Neuronal stem cell (in vitro differentiated cells): ENCODE measurements around the gene GLIS2.

Source experiments
- DNase-seq: peaks from one replicate; pipeline ENCODE4 v3.0.0-alpha.2; 2013; ENCODE audit warnings: low spot score
- H2AFZ ChIP-seq: one replicate; pipeline ENCODE4 v1.6.1; 2013; ENCODE audit warnings: mild to moderate bottlenecking, low read length, inconsistent platforms
- H2AK5ac ChIP-seq: 2 replicates; pipeline ENCODE4 v1.6.1; 2013; ENCODE audit warnings: low read depth, mild to moderate bottlenecking, inconsistent platforms, low read length, moderate library complexity, mixed read lengths
- H2BK120ac ChIP-seq: 2 replicates; pipeline ENCODE4 v1.6.1; 2013; ENCODE audit warnings: low read depth, mild to moderate bottlenecking, inconsistent platforms, low read length, moderate library complexity, mixed read lengths
- H2BK12ac ChIP-seq: one replicate; pipeline ENCODE4 v1.6.1; 2013; ENCODE audit warnings: low read length, inconsistent platforms
- H2BK15ac ChIP-seq: 2 replicates; pipeline ENCODE4 v1.6.1; 2013; ENCODE audit warnings: mild to moderate bottlenecking, low read length, inconsistent platforms, mixed read lengths
- H2BK5ac ChIP-seq: one replicate; pipeline ENCODE4 v1.6.1; 2013; ENCODE audit warnings: inconsistent platforms, mild to moderate bottlenecking, low read length, moderate library complexity
- H3K14ac ChIP-seq: one replicate; pipeline ENCODE4 v1.6.1; 2013; ENCODE audit warnings: low read length, inconsistent platforms
- H3K18ac ChIP-seq: 2 replicates; pipeline ENCODE4 v1.6.1; 2013; ENCODE audit warnings: low read length, inconsistent platforms
- H3K23ac ChIP-seq: 2 replicates; pipeline ENCODE4 v1.6.1; 2013; ENCODE audit warnings: low read depth, mild to moderate bottlenecking, mixed read lengths, low read length, inconsistent platforms; ENCODE audit not compliant: poor library complexity
- H3K27ac ChIP-seq: replicated peaks from 3 replicates; pipeline ENCODE4 v1.5.1; 2013; ENCODE audit warnings: low read length, inconsistent platforms
- H3K27me3 ChIP-seq, 3 experiments: 2 replicates each; pipeline ENCODE4 v1.6.1; 2013; ENCODE audit warnings: low read length in 3 of 3, mild to moderate bottlenecking in 2 of 3, inconsistent platforms in 1 of 3, low read depth in 1 of 3, mixed read lengths in 1 of 3, moderate library complexity in 1 of 3; ENCODE audit not compliant: control insufficient read depth in 3 of 3, insufficient read depth in 3 of 3
- H3K36me3 ChIP-seq, 2 donors: replicated peaks in 1 of 2; 2 replicates each; pipeline ENCODE4 v1.6.1; 2013; ENCODE audit warnings: low read length in 2 of 2; ENCODE audit not compliant: control insufficient read depth in 2 of 2, insufficient read depth in 2 of 2
- H3K4ac ChIP-seq: 2 replicates; pipeline ENCODE4 v1.6.1; 2013; ENCODE audit warnings: inconsistent platforms, mild to moderate bottlenecking, low read length, moderate library complexity
- H3K4me1 ChIP-seq, 2 donors: 1 replicate in 1 of 2; 2 replicates in 1 of 2; pipeline ENCODE4 v1.6.1; 2013; ENCODE audit warnings: low read length in 2 of 2, low read depth in 1 of 2; ENCODE audit not compliant: control insufficient read depth in 2 of 2, insufficient read depth in 1 of 2
- H3K4me2 ChIP-seq: one replicate; pipeline ENCODE4 v1.6.1; 2013; ENCODE audit warnings: mild to moderate bottlenecking, low read length, inconsistent platforms; ENCODE audit not compliant: insufficient read depth, poor library complexity, severe bottlenecking
- H3K4me3 ChIP-seq, 2 donors: 2 replicates each; pipeline ENCODE4 v1.5.1; 2013; ENCODE audit warnings: low read length in 2 of 2, mild to moderate bottlenecking in 2 of 2, inconsistent platforms in 1 of 2, moderate library complexity in 1 of 2
- H3K79me1 ChIP-seq: one replicate; pipeline ENCODE4 v1.6.1; 2013; ENCODE audit warnings: low read depth, mild to moderate bottlenecking, inconsistent platforms, low read length, moderate library complexity
- H3K9ac ChIP-seq: one replicate; pipeline ENCODE4 v1.6.1; 2013; ENCODE audit warnings: mild to moderate bottlenecking, low read depth, low read length, inconsistent platforms; ENCODE audit not compliant: poor library complexity
- H3K9me3 ChIP-seq, 2 donors: replicated peaks in 1 of 2; 2 replicates each; pipeline versions ENCODE3 to v1.6.1; 2013; ENCODE audit warnings: low read length in 2 of 2, mild to moderate bottlenecking in 2 of 2, inconsistent platforms in 1 of 2, low read depth in 1 of 2, mixed read lengths in 1 of 2, moderate library complexity in 1 of 2; ENCODE audit not compliant: control insufficient read depth in 2 of 2, insufficient read depth in 1 of 2
- H4K8ac ChIP-seq: one replicate; pipeline ENCODE4 v1.6.1; 2013; ENCODE audit warnings: low read depth, mild to moderate bottlenecking, inconsistent platforms, low read length, moderate library complexity
- H4K91ac ChIP-seq: one replicate; pipeline ENCODE4 v1.6.1; 2013; ENCODE audit warnings: low read length, low read depth, mild to moderate bottlenecking, inconsistent platforms; ENCODE audit not compliant: poor library complexity
- WGBS, 2 donors: extraction: QIAGEN DNeasy Blood & Tissue Kit; methylation state at CpG; one replicate each; pipeline ENCODE4 v1.1.7; 2013; ENCODE audit warnings: missing lambda C conversion rate in 2 of 2, mixed read lengths in 1 of 2; ENCODE audit not compliant: insufficient read length in 2 of 2, insufficient replicate concordance in 1 of 2; ENCODE audit errors: extremely low coverage in 2 of 2; 5-methylcytosine and 5-hydroxymethylcytosine counted together

The GLIS2 gene

GRCh38 chr16:4297480-4297879, 18.4 kb upstream of the GLIS2 start:
- H3K4me1 ChIP-seq = peaks cover 17 to 22% of the 10 kb centered on the region in 2 donors

GRCh38 chr16:4298761-4299522, 16.9 kb upstream of the GLIS2 start:
- Histone ChIP-seq H2BK5ac (no peak overlapping the region), H2AK5ac (no peak overlapping the region), H4K91ac (no peak overlapping the region), H3K18ac (peak overlapping the region; percentile 71), H3K4me1 (peaks cover 12 to 17% of the 10 kb centered on the region in 2 donors), H3K14ac (peak overlapping the region; percentile 56), H3K36me3 (no peaks in the 10 kb centered on the region), H3K4me3 (no peak overlapping the region), H4K8ac (no peak overlapping the region), H3K23ac (peak overlapping the region; percentile 23), H3K4me2 (no peak overlapping the region), H3K9ac (no peak overlapping the region), H3K27me3 (no peaks in the 10 kb centered on the region), H2AFZ (peak overlapping the region; percentile 82), H2BK12ac (no peak overlapping the region), H2BK15ac (no peak overlapping the region), H3K79me1 (no peaks in the 10 kb centered on the region), H2BK120ac (no peak overlapping the region), H3K27ac (peak overlapping the region; percentile 35), H3K4ac (no peak overlapping the region), H3K9me3 (no peaks in the 10 kb centered on the region)
- no CpG with 5 or more reads among the region's 15 CpGs for WGBS, 2 donors
- DNase-seq = no peak

More at GRCh38 chr16:4297480-4297879, 18.4 kb upstream of the GLIS2 start:
- H2AK5ac ChIP-seq = no peak overlapping the region
- H2BK120ac ChIP-seq = no peak overlapping the region
- no peaks in the 10 kb centered on the region for H3K79me1 ChIP-seq
- no peak overlapping the region for H3K23ac ChIP-seq
- H3K4ac ChIP-seq = no peak overlapping the region
- peak overlapping the region; percentile 53 for H3K9ac ChIP-seq
- no peaks in the 10 kb centered on the region for H3K27me3 ChIP-seq
- no peak overlapping the region for H3K4me2 ChIP-seq
- H3K18ac ChIP-seq = no peak overlapping the region
- no peak overlapping the region for H3K4me3 ChIP-seq
- no peaks in the 10 kb centered on the region for H3K36me3 ChIP-seq
- H4K8ac ChIP-seq = no peak overlapping the region
- no peak overlapping the region for H2BK15ac ChIP-seq
- H4K91ac ChIP-seq = no peak overlapping the region
- no peak overlapping the region for H3K27ac ChIP-seq
- H3K14ac ChIP-seq = no peak overlapping the region
- no peaks in the 10 kb centered on the region for H3K9me3 ChIP-seq
- peak overlapping the region; percentile 39 for H2BK5ac ChIP-seq
- no peak overlapping the region for H2BK12ac ChIP-seq
- no CpG with 5 or more reads among the region's 6 CpGs for WGBS, 2 donors
- no peak overlapping the region for H2AFZ ChIP-seq
- DNase-seq = no peak

- Histone ChIP-seq H4K8ac (no peak overlapping the region), H2BK120ac (no peak overlapping the region), H3K36me3 (no peaks in the 10 kb centered on the region), H3K27ac (no peak overlapping the region), H4K91ac (no peak overlapping the region), H2BK12ac (no peak overlapping the region), H3K9ac (no peak overlapping the region), H3K23ac (no peak overlapping the region), H2AK5ac (no peak overlapping the region), H3K14ac (no peak overlapping the region), H3K4ac (no peak overlapping the region), H2BK15ac (no peak overlapping the region), H3K9me3 (no peaks in the 10 kb centered on the region), H2BK5ac (no peak overlapping the region), H3K18ac (no peak overlapping the region), H3K4me3 (no peak overlapping the region), H3K4me2 (no peak overlapping the region), H3K79me1 (no peaks in the 10 kb centered on the region), H3K4me1 (peaks cover 9 to 20% of the 10 kb centered on the region in 2 donors), H2AFZ (no peak overlapping the region), H3K27me3 (no peaks in the 10 kb centered on the region)
- no CpG with 5 or more reads among the region's 4 CpGs for WGBS, 2 donors
- DNase-seq = no peak
These were observed 14.7 kb upstream of the GLIS2 start for GRCh38 chr16:4301177-4301576.

GRCh38 chr16:4301968-4302367, 13.9 kb upstream of the GLIS2 start:
- H4K91ac ChIP-seq = no peak overlapping the region
- H3K4ac ChIP-seq = no peak overlapping the region
- no peak overlapping the region for H2BK120ac ChIP-seq
- H3K4me3 ChIP-seq = no peak overlapping the region
- H3K4me1 ChIP-seq = peaks cover 15 to 27% of the 10 kb centered on the region in 2 donors
- H2BK5ac ChIP-seq = no peak overlapping the region
- H3K79me1 ChIP-seq = no peaks in the 10 kb centered on the region
- DNase-seq = no peak
- no peaks in the 10 kb centered on the region for H3K36me3 ChIP-seq
- H3K4me2 ChIP-seq = no peak overlapping the region
- H3K27ac ChIP-seq = no peak overlapping the region
- no peak overlapping the region for H2BK12ac ChIP-seq
- no CpG with 5 or more reads among the region's 6 CpGs for WGBS, 2 donors
- H2AK5ac ChIP-seq = no peak overlapping the region
- no peaks in the 10 kb centered on the region for H3K9me3 ChIP-seq
- H3K18ac ChIP-seq = no peak overlapping the region
- no peak overlapping the region for H3K14ac ChIP-seq
- no peak overlapping the region for H2BK15ac ChIP-seq
- H2AFZ ChIP-seq = no peak overlapping the region
- no peak overlapping the region for H3K9ac ChIP-seq
- H4K8ac ChIP-seq = no peak overlapping the region
- H3K27me3 ChIP-seq = no peaks in the 10 kb centered on the region
- H3K23ac ChIP-seq = no peak overlapping the region
